Measurements from ENCODE around the gene ADAMTS17.

DNA sequence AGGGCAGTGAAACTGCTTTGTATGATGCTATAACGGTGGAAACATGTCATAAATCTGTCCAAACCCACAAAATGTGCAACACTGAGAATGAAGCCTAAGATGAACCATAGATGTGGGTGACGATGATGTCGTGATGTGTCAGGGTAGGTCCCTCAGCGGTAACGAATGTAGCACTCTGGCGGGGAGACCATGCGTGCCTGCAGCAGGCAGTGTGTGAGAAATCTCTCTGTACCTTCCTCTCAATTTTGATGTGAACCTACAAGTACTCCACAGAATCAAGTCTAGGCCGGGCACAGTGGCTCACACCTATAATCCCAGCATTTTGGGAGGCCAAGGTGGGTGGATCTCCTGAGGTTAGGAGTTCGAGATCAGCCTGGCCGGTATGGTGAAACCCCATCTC is 340.4 kb downstream of the ADAMTS17 start:
- TF ChIP-seq POLR2A (IDR thresholded peaks at IDR 0.05; ENCODE audit: low read length) (no peak), GATA1 (IDR thresholded peaks at IDR 0.05; ENCODE audit: low read depth, low read length) (no peak)
